Measurements from ENCODE around the gene GSK3B. TPM values are rescaled to one million over a fixed set of nuclear protein-coding genes. Genes with fewer than 3 reads are reported as not detected.

The GSK3B gene
- total RNA-seq, 1 experiment from 2014 or later, result 50.0 TPM

DNA sequence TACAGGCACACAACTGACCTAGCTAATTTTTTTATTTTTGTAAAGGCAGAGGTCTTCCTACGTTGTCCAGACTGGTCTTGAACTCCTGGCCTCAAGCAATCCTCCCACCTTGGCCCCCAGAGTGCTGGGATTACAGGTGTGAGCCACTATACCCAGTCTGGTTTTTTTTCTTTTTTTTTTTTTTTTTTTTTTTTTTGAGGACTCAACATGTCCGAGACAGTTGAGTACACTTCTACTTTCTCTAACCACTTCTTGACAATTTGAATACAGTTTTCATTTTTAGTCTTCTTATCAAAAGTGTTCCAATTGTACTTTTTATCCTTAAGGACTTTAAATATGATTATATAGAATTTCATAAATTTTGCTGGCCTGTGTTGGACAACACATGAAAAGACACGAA lies 7.4 kb upstream of the GSK3B start:
- Histone ChIP-seq H3K27ac (ENCODE audit: low read depth, low read length) (no peak overlapping the region), H3K9me3 (ENCODE audit: control insufficient read depth in 1 of 2, insufficient read depth in 1 of 2, low read depth in 1 of 2, low read length in 2 of 2) (no peaks in the 10 kb centered on the region), H3K4me2 (ENCODE audit: low read length) (no peak overlapping the region), H2AFZ (ENCODE audit: low read depth, low read length, poor library complexity, severe bottlenecking) (no peak overlapping the region), H3K9me2 (ENCODE audit: insufficient read depth) (no peaks in the 10 kb centered on the region), H3K79me2 (ENCODE audit: insufficient read depth, low read length) (peaks cover 13% of the 10 kb centered on the region), H3K36me3 (ENCODE audit: control insufficient read depth in 1 of 2, insufficient read depth in 2 of 2, low read length in 2 of 2) (no peaks in the 10 kb centered on the region), H3K4me1 (ENCODE audit: control insufficient read depth in 1 of 2, insufficient read depth in 2 of 2, low read length in 2 of 2) (peaks cover 0 to 4% of the 10 kb centered on the region in 2 experiments; a peak in 1 of 4 replicates), H3K27me3 (ENCODE audit: insufficient read depth, low read length) (no peaks in the 10 kb centered on the region), H3K4me3 (replicated peaks in 1 of 2; ENCODE audit: low read depth in 1 of 2, low read length in 2 of 2) (no peak overlapping the region), H3K9ac (ENCODE audit: low read length) (no peak overlapping the region), H4K20me1 (ENCODE audit: insufficient read depth) (no peaks in the 10 kb centered on the region)
- no peak for ATAC-seq
- ChIA-PET CTCF (no interaction called here), RAD21 (ENCODE audit: low non-redundant PET in 1 of 2, low total read pairs in 2 of 2, uncharacterized antibody in 2 of 2, unreplicated experiment in 2 of 2) (no interaction called here), POLR2A (no interaction called here)
- no peak for DNase-seq (ENCODE audit: low read depth, low spot score)
- no TSS peak for BruUV-seq (replicated peaks)
- intact Hi-C loops (cut with micrococcal nuclease), result no loop called here
- TF ChIP-seq, protein P1, sequence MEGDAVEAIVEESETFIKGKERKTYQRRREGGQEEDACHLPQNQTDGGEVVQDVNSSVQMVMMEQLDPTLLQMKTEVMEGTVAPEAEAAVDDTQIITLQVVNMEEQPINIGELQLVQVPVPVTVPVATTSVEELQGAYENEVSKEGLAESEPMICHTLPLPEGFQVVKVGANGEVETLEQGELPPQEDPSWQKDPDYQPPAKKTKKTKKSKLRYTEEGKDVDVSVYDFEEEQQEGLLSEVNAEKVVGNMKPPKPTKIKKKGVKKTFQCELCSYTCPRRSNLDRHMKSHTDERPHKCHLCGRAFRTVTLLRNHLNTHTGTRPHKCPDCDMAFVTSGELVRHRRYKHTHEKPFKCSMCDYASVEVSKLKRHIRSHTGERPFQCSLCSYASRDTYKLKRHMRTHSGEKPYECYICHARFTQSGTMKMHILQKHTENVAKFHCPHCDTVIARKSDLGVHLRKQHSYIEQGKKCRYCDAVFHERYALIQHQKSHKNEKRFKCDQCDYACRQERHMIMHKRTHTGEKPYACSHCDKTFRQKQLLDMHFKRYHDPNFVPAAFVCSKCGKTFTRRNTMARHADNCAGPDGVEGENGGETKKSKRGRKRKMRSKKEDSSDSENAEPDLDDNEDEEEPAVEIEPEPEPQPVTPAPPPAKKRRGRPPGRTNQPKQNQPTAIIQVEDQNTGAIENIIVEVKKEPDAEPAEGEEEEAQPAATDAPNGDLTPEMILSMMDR (IDR thresholded peaks at IDR 0.05 in 2 of 3, conservative IDR thresholded peaks at IDR 0.05 in 1 of 3; ENCODE audit: borderline replicate concordance in 1 of 3, insufficient read depth in 1 of 3, low read depth in 2 of 3, low read length in 2 of 3), result no peak
- no peak for TF ChIP-seq CBX3 (IDR thresholded peaks at IDR 0.05; ENCODE audit: low read depth)
- TF ChIP-seq SP1 (IDR thresholded peaks at IDR 0.05; ENCODE audit: low read depth), result no peak
- TF ChIP-seq EZH2 (IDR thresholded peaks at IDR 0.05), result no peak
- TF ChIP-seq, protein P2, sequence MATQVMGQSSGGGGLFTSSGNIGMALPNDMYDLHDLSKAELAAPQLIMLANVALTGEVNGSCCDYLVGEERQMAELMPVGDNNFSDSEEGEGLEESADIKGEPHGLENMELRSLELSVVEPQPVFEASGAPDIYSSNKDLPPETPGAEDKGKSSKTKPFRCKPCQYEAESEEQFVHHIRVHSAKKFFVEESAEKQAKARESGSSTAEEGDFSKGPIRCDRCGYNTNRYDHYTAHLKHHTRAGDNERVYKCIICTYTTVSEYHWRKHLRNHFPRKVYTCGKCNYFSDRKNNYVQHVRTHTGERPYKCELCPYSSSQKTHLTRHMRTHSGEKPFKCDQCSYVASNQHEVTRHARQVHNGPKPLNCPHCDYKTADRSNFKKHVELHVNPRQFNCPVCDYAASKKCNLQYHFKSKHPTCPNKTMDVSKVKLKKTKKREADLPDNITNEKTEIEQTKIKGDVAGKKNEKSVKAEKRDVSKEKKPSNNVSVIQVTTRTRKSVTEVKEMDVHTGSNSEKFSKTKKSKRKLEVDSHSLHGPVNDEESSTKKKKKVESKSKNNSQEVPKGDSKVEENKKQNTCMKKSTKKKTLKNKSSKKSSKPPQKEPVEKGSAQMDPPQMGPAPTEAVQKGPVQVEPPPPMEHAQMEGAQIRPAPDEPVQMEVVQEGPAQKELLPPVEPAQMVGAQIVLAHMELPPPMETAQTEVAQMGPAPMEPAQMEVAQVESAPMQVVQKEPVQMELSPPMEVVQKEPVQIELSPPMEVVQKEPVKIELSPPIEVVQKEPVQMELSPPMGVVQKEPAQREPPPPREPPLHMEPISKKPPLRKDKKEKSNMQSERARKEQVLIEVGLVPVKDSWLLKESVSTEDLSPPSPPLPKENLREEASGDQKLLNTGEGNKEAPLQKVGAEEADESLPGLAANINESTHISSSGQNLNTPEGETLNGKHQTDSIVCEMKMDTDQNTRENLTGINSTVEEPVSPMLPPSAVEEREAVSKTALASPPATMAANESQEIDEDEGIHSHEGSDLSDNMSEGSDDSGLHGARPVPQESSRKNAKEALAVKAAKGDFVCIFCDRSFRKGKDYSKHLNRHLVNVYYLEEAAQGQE (IDR thresholded peaks at IDR 0.05; ENCODE audit: low read depth), result no peak
- no peak for TF ChIP-seq EZH2phosphoT487 (IDR thresholded peaks at IDR 0.05; ENCODE audit: borderline replicate concordance)
- TF ChIP-seq JUND (IDR thresholded peaks at IDR 0.05), result no peak
- TF ChIP-seq SRF (IDR thresholded peaks at IDR 0.05; ENCODE audit: low read depth), result no peak
- no peak for TF ChIP-seq ELF1 (IDR thresholded peaks at IDR 0.05; ENCODE audit: borderline replicate concordance, low read depth)
- TF ChIP-seq POLR2AphosphoS5 (IDR thresholded peaks at IDR 0.05; ENCODE audit: low read depth, low read length), result no peak
- TF ChIP-seq ZFX (IDR thresholded peaks at IDR 0.05), result no peak
- no peak for TF ChIP-seq RAD21 (IDR thresholded peaks at IDR 0.05; ENCODE audit: low read depth)
- TF ChIP-seq CEBPB (IDR thresholded peaks at IDR 0.05; ENCODE audit: low read depth), result no peak
- no peak for TF ChIP-seq ZNF274 (IDR thresholded peaks at IDR 0.05; ENCODE audit: low read depth, low read length)
- TF ChIP-seq, protein P3, sequence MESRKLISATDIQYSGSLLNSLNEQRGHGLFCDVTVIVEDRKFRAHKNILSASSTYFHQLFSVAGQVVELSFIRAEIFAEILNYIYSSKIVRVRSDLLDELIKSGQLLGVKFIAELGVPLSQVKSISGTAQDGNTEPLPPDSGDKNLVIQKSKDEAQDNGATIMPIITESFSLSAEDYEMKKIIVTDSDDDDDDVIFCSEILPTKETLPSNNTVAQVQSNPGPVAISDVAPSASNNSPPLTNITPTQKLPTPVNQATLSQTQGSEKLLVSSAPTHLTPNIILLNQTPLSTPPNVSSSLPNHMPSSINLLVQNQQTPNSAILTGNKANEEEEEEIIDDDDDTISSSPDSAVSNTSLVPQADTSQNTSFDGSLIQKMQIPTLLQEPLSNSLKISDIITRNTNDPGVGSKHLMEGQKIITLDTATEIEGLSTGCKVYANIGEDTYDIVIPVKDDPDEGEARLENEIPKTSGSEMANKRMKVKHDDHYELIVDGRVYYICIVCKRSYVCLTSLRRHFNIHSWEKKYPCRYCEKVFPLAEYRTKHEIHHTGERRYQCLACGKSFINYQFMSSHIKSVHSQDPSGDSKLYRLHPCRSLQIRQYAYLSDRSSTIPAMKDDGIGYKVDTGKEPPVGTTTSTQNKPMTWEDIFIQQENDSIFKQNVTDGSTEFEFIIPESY (IDR thresholded peaks at IDR 0.05; ENCODE audit: extremely low read depth, insufficient replicate concordance, low read length), result no peak
- TF ChIP-seq, protein P4, sequence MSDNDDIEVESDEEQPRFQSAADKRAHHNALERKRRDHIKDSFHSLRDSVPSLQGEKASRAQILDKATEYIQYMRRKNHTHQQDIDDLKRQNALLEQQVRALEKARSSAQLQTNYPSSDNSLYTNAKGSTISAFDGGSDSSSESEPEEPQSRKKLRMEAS (IDR thresholded peaks at IDR 0.05), result no peak
- no peak for TF ChIP-seq FOSL1 (IDR thresholded peaks at IDR 0.05; ENCODE audit: low read depth)
- no peak for TF ChIP-seq POLR2A (IDR thresholded peaks at IDR 0.05; ENCODE audit: borderline replicate concordance, extremely low read depth, insufficient read depth, insufficient read length)

Measured in HCT116 (cell line).